KMS-11 (cell line): ENCODE data around the gene MS4A14.

Experiments used
- H2AFZ ChIP-seq: fragments of 200-600 bp; sonication (generic); 2 replicates; pipeline ENCODE4 v1.6.1; 2016; ENCODE audit warnings: antibody characterized with exemption, mixed run types, low read depth
- H3K27ac ChIP-seq: fragments of 200-600 bp; sonication (generic); 2 replicates; pipeline ENCODE4 v1.6.1; 2016; ENCODE audit warnings: mild to moderate bottlenecking, mixed run types
- H3K27me3 ChIP-seq: fragments of 200-600 bp; sonication (generic); 2 replicates; pipeline ENCODE4 v1.6.1; 2017; ENCODE audit warnings: mild to moderate bottlenecking, low read depth, mixed run types, moderate library complexity; ENCODE audit not compliant: insufficient read depth
- H3K36me3 ChIP-seq: fragments of 200-600 bp; sonication (generic); 2 replicates; pipeline ENCODE4 v1.6.1; 2017; ENCODE audit warnings: mild to moderate bottlenecking, mixed run types; ENCODE audit not compliant: insufficient read depth
- H3K4me1 ChIP-seq: fragments of 200-600 bp; sonication (generic); 2 replicates; pipeline ENCODE4 v1.6.1; 2016; ENCODE audit warnings: mild to moderate bottlenecking, low read depth, mixed run types; ENCODE audit not compliant: poor library complexity, severe bottlenecking
- H3K4me2 ChIP-seq: fragments of 200-600 bp; sonication (generic); 2 replicates; pipeline ENCODE4 v1.7.0; 2016; ENCODE audit warnings: mild to moderate bottlenecking, mixed run types
- H3K4me3 ChIP-seq: fragments of 200-600 bp; sonication (generic); IDR thresholded peaks from 2 replicates; pipeline ENCODE4 v1.6.1; 2017; ENCODE audit warnings: low read depth, low read length, mixed read lengths; ENCODE audit not compliant: insufficient read depth
- H3K79me2 ChIP-seq: fragments of 200-600 bp; sonication (generic); 2 replicates; pipeline ENCODE4 v1.6.1; 2016; ENCODE audit warnings: low read depth, mixed run types; ENCODE audit not compliant: insufficient read depth
- H3K9ac ChIP-seq: fragments of 200-600 bp; sonication (generic); 2 replicates; pipeline ENCODE4 v1.6.1; 2016; ENCODE audit warnings: mild to moderate bottlenecking, mixed run types
- H4K20me1 ChIP-seq: fragments of 200-600 bp; sonication (generic); 2 replicates; pipeline ENCODE4 v1.6.1; 2016; ENCODE audit warnings: mild to moderate bottlenecking, mixed run types; ENCODE audit not compliant: insufficient read depth
- CTCF ChIP-seq: fragments of 200-600 bp; sonication (generic); conservative IDR thresholded peaks from 2 replicates; pipeline ENCODE4 v1.6.1; 2017; ENCODE audit warnings: low read depth, mild to moderate bottlenecking, antibody characterized with exemption, low read length, moderate library complexity, mixed read lengths

MS4A14 gene

GRCh38 chr11:60371386-60371785 is 24.9 kb upstream of the MS4A14 start:
- Histone ChIP-seq H3K4me2 (no peak overlapping the region), H3K36me3 (no peaks in the 10 kb centered on the region), H2AFZ (no peak overlapping the region), H3K79me2 (no peaks in the 10 kb centered on the region), H3K27me3 (no peaks in the 10 kb centered on the region), H4K20me1 (no peaks in the 10 kb centered on the region), H3K4me3 (no peak overlapping the region), H3K27ac (no peak overlapping the region), H3K9ac (no peak overlapping the region), H3K4me1 (peaks cover 13% of the 10 kb centered on the region)
- TF ChIP-seq CTCF: no peak

GRCh38 chr11:60371854-60372253 is 24.4 kb upstream of the MS4A14 start:
- no peak for TF ChIP-seq CTCF
- H4K20me1 ChIP-seq: no peaks in the 10 kb centered on the region
- no peak overlapping the region for H3K9ac ChIP-seq
- no peak overlapping the region for H3K4me2 ChIP-seq
- no peak overlapping the region for H2AFZ ChIP-seq
- no peaks in the 10 kb centered on the region for H3K36me3 ChIP-seq
- H3K4me1 ChIP-seq: peaks cover 8% of the 10 kb centered on the region
- H3K4me3 ChIP-seq: no peak overlapping the region
- H3K27me3 ChIP-seq: no peaks in the 10 kb centered on the region
- no peak overlapping the region for H3K27ac ChIP-seq
- H3K79me2 ChIP-seq: no peaks in the 10 kb centered on the region

GRCh38 chr11:60372767-60373166 is 23.5 kb upstream of the MS4A14 start:
- Histone ChIP-seq H3K4me3 (no peak overlapping the region), H3K4me1 (no peaks in the 10 kb centered on the region), H2AFZ (no peak overlapping the region), H4K20me1 (no peaks in the 10 kb centered on the region), H3K9ac (no peak overlapping the region), H3K4me2 (no peak overlapping the region), H3K27me3 (no peaks in the 10 kb centered on the region), H3K36me3 (no peaks in the 10 kb centered on the region), H3K27ac (no peak overlapping the region), H3K79me2 (no peaks in the 10 kb centered on the region)
- no peak for TF ChIP-seq CTCF

GRCh38 chr11:60375316-60375715 is 20.9 kb upstream of the MS4A14 start:
- Histone ChIP-seq H2AFZ (no peak overlapping the region), H3K9ac (no peak overlapping the region), H3K27ac (no peak overlapping the region), H3K4me3 (no peak overlapping the region), H3K79me2 (no peaks in the 10 kb centered on the region), H3K27me3 (no peaks in the 10 kb centered on the region), H3K4me2 (no peak overlapping the region), H4K20me1 (no peaks in the 10 kb centered on the region), H3K4me1 (no peaks in the 10 kb centered on the region), H3K36me3 (no peaks in the 10 kb centered on the region)
- no peak for TF ChIP-seq CTCF

- Histone ChIP-seq H3K4me1 (no peaks in the 10 kb centered on the region), H3K27me3 (no peaks in the 10 kb centered on the region), H3K79me2 (no peaks in the 10 kb centered on the region), H3K36me3 (no peaks in the 10 kb centered on the region), H3K4me2 (no peak overlapping the region), H3K9ac (no peak overlapping the region), H3K27ac (no peak overlapping the region), H4K20me1 (no peaks in the 10 kb centered on the region), H3K4me3 (no peak overlapping the region), H2AFZ (no peak overlapping the region)
- TF ChIP-seq CTCF: no peak
These were observed 19.7 kb upstream of the MS4A14 start for GRCh38 chr11:60376601-60377000.
